ACHN (cell line): ENCODE data around the gene RHCG.

Experiments
- DNase-seq: peaks from one replicate; pipeline ENCODE4 v3.0.0-alpha.2; 2015
- in situ Hi-C: cut with HindIII; loops from 2 replicates; pipeline ENCODE4 v1.10.0; 2017; ENCODE audit warnings: low sequenced_read_pairs, low pct_ligation_motif_present, low pct_unique_long_range_greater_than_20kb

Gene RHCG

DNA sequence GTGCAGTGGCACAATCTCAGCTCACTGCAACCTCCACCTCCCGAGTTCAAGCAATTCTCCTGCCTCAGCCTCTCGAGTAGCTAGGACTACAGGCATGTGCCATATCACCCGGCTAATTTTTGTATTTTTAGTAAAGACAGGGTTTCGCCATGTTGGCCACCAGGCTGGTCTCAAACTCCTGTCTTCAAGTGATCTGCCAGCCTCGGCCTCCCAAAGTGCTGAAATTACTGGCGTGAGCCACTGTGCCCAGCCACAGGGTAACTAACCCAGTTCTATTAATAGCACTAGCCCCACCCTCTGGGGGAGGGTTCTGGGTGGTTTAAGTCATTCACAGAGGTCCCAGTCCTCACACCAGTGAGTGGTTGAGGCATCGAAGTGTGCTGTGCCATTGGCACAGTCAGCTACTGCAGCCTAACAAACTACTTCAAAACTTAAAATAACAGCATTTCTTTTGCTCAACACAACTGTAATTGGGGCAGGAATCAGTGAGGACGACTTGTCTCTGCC is 44.0 kb downstream of the RHCG start:
- in situ Hi-C loops, result no loop called here
- no peak for DNase-seq

DNA sequence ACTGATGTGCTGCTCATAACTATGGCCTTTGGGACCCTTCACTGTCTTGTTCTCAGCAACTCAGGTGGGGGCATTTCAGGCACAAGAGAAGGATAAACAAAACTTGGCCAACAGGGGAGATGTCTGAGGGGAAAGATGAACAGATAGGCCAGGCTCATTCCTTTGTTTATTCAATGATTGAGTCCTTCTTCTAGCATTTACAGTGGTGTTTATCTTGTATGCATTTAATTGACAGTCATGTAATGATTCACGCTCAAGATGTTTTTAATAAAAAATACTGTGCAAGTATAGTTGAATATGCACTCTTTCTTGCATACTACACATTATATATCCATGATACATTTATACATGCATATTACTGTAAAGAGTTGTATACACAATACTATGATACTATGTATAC is 44.5 kb downstream of the RHCG start:
- no peak for DNase-seq
- in situ Hi-C loops, result no loop called here

GRCh38 chr15:89450076-89451006 is 46.0 kb downstream of the RHCG start:
- DNase-seq, result no peak
- in situ Hi-C loops, result no loop called here

DNA sequence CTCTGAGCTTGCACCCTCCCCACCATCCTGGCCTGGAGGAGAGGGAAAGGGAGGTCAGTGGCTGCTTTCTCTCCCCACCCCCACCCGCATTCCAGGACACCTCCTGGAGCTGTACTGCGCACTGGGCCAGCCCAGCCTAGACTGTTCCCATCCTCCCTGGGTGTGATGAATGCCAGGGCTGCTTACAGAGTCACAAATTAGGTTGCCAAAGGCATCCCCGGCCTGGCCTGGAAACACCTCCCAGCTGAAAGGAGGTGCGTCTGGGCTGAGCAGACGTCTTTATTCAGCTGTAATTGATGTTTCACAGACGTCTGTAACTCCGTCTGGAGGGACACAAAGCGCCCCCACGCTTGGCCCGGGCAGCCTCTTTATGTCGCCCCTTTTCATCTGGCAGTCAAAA is 47.6 kb downstream of the RHCG start:
- DNase-seq, result no peak
- in situ Hi-C loops, result no loop called here

GRCh38 chr15:89447676-89448075 is 48.7 kb downstream of the RHCG start:
- in situ Hi-C loops, result no loop called here

DNA sequence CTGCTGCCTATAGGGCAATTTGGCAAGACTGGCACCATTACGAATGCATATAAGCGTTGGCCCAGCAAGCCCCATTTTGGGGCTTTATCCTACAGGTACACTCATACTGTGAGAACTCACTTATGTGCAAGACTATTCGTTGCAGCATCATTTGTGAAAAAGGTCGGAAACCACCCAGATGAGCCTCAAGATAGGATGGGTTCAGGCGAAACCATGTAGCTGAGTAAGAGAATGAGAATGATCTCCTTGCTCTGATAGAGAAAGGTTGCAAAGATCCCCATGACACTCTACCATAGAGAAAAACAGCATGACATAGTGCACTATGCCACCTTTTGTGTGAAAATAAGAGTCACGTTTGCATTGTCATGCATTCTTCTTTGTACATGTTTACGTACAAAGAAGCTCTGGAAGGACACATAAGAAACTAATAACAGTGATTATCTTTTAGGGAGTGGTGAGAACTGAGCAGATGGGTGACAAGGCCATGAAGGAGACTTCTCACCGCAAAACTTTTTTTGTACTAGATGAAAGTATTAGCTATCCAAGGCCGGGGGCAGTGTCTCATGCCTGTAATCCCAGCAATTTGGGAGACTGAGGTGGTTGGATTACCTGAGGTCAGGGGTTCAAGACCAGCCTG is 50.0 kb downstream of the RHCG start:
- DNase-seq, result no peak
- in situ Hi-C loops, result no loop called here

More at GRCh38 chr15:89447676-89448075, 48.7 kb downstream of the RHCG start:
- DNase-seq, result no peak

DNA sequence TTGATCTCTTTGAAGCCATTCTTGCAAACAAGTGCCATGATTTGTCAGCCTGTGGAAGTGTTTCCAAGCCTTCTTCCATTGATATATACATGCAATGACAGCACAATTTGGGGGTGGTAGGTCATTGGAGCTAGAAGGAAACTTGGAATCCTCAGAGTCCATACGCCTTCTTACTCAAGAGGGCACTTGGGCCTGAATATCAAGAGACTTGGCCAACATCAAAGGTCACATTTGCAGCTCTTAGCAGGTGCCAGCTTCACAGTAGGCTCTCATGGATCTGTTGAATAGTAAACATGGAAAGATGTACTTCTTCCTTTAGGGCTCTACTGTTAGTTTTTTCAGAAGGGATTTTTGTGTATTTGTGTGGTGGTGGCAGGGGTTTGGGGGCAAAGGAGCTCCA is 50.9 kb downstream of the RHCG start:
- in situ Hi-C loops, result no loop called here
- DNase-seq, result no peak

DNA sequence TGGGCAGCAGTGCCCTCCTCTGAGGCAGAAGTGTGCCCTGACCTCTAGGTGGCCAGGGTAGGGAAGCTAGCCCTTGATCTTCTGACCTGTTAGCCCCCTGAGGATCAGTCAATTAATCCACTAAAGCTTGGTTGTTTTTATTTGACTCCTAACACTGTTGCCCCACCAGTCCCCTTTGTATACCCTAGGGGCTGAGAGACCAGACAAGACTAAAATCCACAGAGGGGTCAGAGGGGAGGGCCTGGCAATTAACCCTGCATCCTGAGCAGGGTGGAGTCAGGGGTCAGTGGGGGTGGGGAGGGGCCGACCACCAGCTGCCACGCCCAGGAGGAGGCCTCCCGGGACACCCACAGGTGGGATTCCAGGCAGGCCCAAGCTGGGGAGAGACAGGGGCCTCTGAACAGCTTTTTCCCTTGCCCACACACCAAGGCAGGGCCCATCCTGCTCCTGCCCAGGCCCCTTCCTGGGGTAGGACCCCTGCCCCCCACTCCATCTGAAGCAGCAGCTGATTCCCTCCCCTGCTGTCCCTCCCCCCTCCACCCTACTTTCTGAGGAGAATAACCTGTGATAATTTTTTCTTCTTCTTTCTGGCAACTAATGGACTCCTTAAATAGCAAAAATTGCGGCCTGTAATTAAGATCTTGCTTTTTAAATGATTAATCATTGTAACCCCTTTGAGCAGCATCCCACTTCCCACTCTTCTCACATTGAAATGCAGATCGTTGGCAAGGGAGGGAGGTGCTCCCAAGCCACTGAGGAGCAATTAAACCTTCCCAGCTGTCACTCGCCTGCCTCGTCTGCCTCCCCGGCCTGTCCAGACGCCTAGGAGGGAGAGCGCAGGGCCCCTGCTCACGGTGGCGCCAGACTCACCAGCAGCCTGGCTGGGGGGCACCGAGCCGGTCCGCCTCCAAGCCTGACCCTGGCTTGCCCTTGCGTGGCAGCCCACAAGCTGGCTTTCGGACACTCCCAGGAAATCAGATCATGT is 51.9 kb downstream of the RHCG start:
- in situ Hi-C loops, result no loop called here

GRCh38 chr15:89443581-89443980 is 52.8 kb downstream of the RHCG start:
- in situ Hi-C loops, result no loop called here
- DNase-seq, result no peak

More for the DNA sequence above, 51.9 kb downstream of the RHCG start:
- DNase-seq, result no peak

DNA sequence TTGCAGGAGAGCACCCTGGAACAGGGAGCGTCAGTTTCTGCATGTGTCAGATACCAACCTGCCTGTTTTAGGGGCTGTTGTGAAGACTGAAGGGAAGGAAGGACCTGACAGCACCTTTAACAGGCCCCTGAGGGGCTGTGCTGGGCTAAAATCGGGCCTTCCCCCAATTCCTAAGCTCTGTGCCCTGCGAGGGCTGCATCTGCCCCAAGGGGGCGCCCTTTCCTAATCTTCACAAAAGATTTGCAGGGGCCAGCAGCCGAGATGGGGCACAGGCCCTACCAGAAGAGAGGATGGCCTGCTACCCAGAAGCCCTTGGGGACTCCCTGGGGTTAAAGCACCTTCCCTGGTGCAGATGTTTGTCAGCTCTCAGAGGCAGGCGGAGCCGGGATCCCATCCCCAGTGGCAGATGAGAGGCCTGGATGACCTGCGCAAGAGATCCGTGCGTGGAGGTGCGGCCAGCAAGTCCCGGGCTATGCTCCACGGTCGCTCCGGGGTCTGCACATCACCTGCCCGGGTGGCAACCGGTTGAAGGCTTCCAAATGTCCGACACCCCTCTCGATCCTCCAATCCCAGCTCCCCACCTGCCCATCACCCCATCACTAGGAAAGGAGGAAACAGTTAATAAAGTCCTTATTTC is 53.6 kb downstream of the RHCG start:
- peak; percentile 61 for DNase-seq
- in situ Hi-C loops, result no loop called here

GRCh38 chr15:89442155-89442554 is 54.2 kb downstream of the RHCG start:
- DNase-seq, result no peak
- in situ Hi-C loops, result no loop called here

GRCh38 chr15:89441295-89441812 is 55.0 kb downstream of the RHCG start:
- DNase-seq, result no peak
- in situ Hi-C loops, result no loop called here

DNA sequence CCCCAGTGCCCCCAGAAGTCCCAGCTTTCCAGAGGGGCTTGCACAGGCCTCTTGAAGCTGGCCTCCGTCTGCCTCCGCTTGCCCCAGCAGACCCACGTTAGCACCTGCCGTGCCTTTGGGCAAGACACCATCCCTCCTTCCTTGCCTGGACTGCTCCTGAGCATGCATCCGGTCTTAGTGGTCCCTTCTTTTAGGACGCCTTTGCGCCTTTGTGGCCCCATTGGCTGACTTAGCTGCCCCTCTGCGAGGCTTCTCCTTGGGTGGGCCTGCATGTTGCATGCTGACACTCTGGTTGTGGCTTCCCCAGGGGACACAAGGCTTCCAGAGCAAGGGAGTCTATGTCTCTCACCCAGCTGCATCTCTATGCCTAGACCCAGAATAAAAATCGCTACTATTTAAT is 56.6 kb downstream of the RHCG start:
- in situ Hi-C loops, result no loop called here

DNA sequence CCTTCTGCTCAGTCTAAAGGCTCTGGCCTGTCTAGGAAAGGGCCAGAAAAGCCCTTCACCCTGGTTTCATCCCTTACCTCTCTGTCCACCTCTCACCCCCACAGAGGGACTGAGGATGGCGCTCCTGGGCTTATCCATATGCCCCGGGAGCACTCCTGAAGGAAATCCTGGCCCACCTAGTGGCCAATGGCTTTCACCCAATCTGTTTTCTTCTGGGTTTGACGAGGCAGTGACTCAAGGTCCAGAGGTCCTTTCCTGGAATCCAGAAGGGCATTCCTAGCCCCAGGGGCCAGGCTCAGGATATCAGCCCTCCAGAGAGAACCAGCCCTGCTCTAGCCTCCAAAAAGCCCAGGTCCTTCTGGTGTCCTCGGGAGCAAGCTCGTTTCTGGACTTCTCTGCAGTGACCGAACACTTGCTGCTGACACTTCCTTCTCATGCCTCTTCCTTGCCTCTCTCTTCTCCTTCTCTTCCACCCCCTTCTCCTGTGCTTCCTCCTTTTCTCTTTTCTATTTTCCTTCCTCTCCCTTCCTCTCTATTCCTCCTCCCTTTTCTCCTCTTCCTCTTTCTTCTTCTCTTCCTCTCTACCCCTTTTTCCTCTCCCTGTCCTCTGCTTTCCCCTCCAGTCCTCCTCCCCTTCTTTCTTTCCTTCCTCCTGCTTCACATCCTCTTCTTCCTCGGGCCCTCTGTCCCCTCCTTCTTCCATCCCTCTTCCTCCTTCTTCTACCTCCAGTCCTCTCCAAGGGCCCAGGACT is 59.6 kb downstream of the RHCG start:
- in situ Hi-C loops, result no loop called here
- no peak for DNase-seq

More for the DNA sequence above, 56.6 kb downstream of the RHCG start:
- DNase-seq, result no peak

GRCh38 chr15:89435362-89435761 is 61.0 kb downstream of the RHCG start:
- in situ Hi-C loops, result no loop called here
- no peak for DNase-seq

- no peak for DNase-seq
- in situ Hi-C loops, result no loop called here
These were observed 62.7 kb downstream of the RHCG start for GRCh38 chr15:89433686-89434085.
